Neural cell (in vitro differentiated cells): ENCODE measurements around the gene DCAF8. TPM values are rescaled to one million over a fixed set of nuclear protein-coding genes. Genes with fewer than 3 reads are reported as not detected.

Source experiments
- H2AFZ ChIP-seq: fragments of 200-600, 300-800 bp; sonication (generic), shearing (Covaris generic); 2 replicates; pipeline ENCODE4 v1.6.0; 2014; ENCODE audit warnings: low read depth, mild to moderate bottlenecking, antibody characterized with exemption, low read length, moderate library complexity
- H3F3A ChIP-seq: fragments of 200-600 bp; shearing (Covaris generic); 2 replicates; pipeline ENCODE4 v1.6.1; 2016; ENCODE audit warnings: mild to moderate bottlenecking, moderate library complexity, mixed read lengths, antibody characterized with exemption, low read length; ENCODE audit not compliant: insufficient read depth, poor library complexity, severe bottlenecking
- H3K27ac ChIP-seq: fragments of 200-600, 300-800 bp; sonication (generic), shearing (Covaris generic); 2 replicates; pipeline ENCODE4 v1.5.1; 2014; ENCODE audit warnings: mild to moderate bottlenecking, low read length, moderate library complexity
- H3K27me3 ChIP-seq: fragments of 300-800, 200-600 bp; sonication (generic), shearing (Covaris generic); 2 replicates; pipeline ENCODE4 v1.6.0; 2014; ENCODE audit warnings: mild to moderate bottlenecking, low read depth, low read length, moderate library complexity; ENCODE audit not compliant: insufficient read depth
- H3K36me3 ChIP-seq: fragments of 300-800, 200-600 bp; sonication (generic), shearing (Covaris generic); 2 replicates; pipeline ENCODE4 v1.5.1; 2014; ENCODE audit warnings: mild to moderate bottlenecking, antibody characterized with exemption, low read length, moderate library complexity; ENCODE audit not compliant: insufficient read depth
- H3K4me2 ChIP-seq: fragments of 300-800, 200-600 bp; sonication (generic), shearing (Covaris generic); 2 replicates; pipeline ENCODE4 v1.6.0; 2014; ENCODE audit warnings: mild to moderate bottlenecking, low read length
- H3K4me3 ChIP-seq: fragments of 300-800, 200-600 bp; sonication (generic), shearing (Covaris generic); 2 replicates; pipeline ENCODE4 v1.5.1; 2014; ENCODE audit warnings: mild to moderate bottlenecking, low read length, moderate library complexity
- H3K79me2 ChIP-seq: fragments of 200-600 bp; shearing (Covaris generic); replicated peaks from 2 replicates; pipeline ENCODE4 v1.6.0; 2014; ENCODE audit warnings: mild to moderate bottlenecking, low read length, moderate library complexity; ENCODE audit not compliant: insufficient read depth
- H3K9ac ChIP-seq: fragments of 300-800, 200-600 bp; sonication (generic), shearing (Covaris generic); 2 replicates; pipeline ENCODE4 v1.6.1; 2016; ENCODE audit warnings: mild to moderate bottlenecking, low read length, mixed read lengths
- H3K9me2 ChIP-seq: fragments of 200-600 bp; shearing (Covaris generic); 2 replicates; pipeline ENCODE4 v1.6.1; 2016; ENCODE audit warnings: mild to moderate bottlenecking, low read length, mixed read lengths; ENCODE audit not compliant: insufficient read depth
- H3K9me3 ChIP-seq: fragments of 200-600, 300-800 bp; sonication (generic), shearing (Covaris generic); 2 replicates; pipeline ENCODE4 v1.6.1; 2016; ENCODE audit warnings: mild to moderate bottlenecking, mixed run types, low read length, moderate library complexity, mixed read lengths
- H4K20me1 ChIP-seq: fragments of 200-600 bp; shearing (Covaris generic); 2 replicates; pipeline ENCODE4 v1.6.1; 2016; ENCODE audit warnings: mild to moderate bottlenecking, mixed run types; ENCODE audit not compliant: insufficient read depth
- EP300 ChIP-seq: fragments of 450-650 bp; conservative IDR thresholded peaks from 2 replicates; pipeline ENCODE4 v1.6.1; 2014; ENCODE audit warnings: antibody characterized with exemption, mild to moderate bottlenecking, moderate library complexity; ENCODE audit not compliant: poor library complexity, severe bottlenecking
- EZH2 ChIP-seq: fragments of 200-600, 300-800 bp; shearing (Covaris generic), sonication (generic); IDR thresholded peaks from 2 replicates; pipeline ENCODE4 v1.6.1; 2014; ENCODE audit warnings: antibody characterized with exemption, low read length, borderline replicate concordance, mild to moderate bottlenecking; ENCODE audit not compliant: insufficient read depth, poor library complexity, severe bottlenecking
- MXI1 ChIP-seq: fragments of 450-650 bp; conservative IDR thresholded peaks from 2 replicates; pipeline ENCODE4 v1.6.1; 2014; ENCODE audit warnings: antibody characterized with exemption, mild to moderate bottlenecking; ENCODE audit not compliant: poor library complexity, severe bottlenecking
- POLR2AphosphoS5 ChIP-seq: IDR thresholded peaks from 2 replicates; pipeline ENCODE4 v1.6.1; 2012
- RAD21 ChIP-seq: fragments of 450-650 bp; conservative IDR thresholded peaks from 2 replicates; pipeline ENCODE4 v1.6.1; 2014; ENCODE audit warnings: antibody characterized with exemption, mild to moderate bottlenecking, moderate library complexity
- SMC3 ChIP-seq: fragments of 450-650 bp; conservative IDR thresholded peaks from 2 replicates; pipeline ENCODE4 v1.6.1; 2014; ENCODE audit warnings: antibody characterized with exemption, mild to moderate bottlenecking, moderate library complexity; ENCODE audit not compliant: poor library complexity
- TAF1 ChIP-seq: IDR thresholded peaks from 2 replicates; pipeline ENCODE4 v1.6.1; 2012; ENCODE audit warnings: low read depth
- polyA plus RNA-seq: library from polyadenylated mRNA; depleted of rRNA; stranded (reverse); fragments of >200 nt; gene quantifications from 2 replicates; pipeline ENCODE4 v1.2.3, GENCODE V29; 2014
- TF ChIP-seq, protein P1 (sequence below): fragments of 450-650 bp; IDR thresholded peaks from 2 replicates; pipeline ENCODE4 v1.5.1; 2014; ENCODE audit warnings: antibody characterized with exemption, mild to moderate bottlenecking, moderate library complexity; ENCODE audit not compliant: poor library complexity, severe bottlenecking
- TF ChIP-seq, protein P2 (sequence below): IDR thresholded peaks from 2 replicates; pipeline ENCODE4 v1.6.1; 2012; ENCODE audit warnings: borderline replicate concordance

The DCAF8 gene
- polyA plus RNA-seq, 1 donor from 2014 or later = 153 TPM

DNA sequence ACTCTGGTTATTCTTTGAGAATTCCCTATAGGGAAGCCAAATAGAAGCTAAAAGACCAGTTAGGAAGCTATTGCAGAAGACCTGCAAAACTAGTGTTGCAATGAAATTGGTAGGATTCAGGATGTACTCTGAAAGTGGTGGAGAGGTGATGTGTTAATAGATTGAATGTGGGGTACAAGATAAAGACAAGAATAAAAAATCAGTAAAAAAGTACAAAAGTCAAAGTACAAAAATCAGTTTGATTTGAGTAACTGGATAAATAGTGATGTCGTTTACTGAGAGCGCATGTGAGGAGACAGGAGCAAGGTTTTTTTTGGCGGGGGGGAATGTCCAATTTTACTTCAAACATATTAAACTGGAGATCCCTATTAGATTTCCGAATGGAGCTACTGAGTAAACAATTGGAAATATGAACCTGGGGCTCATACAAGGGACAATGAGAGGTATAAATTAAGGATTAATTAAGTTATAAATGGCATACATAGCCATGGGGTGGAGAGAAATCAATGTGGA lies 2.5 kb upstream of the DCAF8 start:
- Histone ChIP-seq H3K9me3 (no peaks in the 10 kb centered on the region), H3K4me2 (no peak overlapping the region), H3F3A (no peaks in the 10 kb centered on the region), H3K36me3 (no peaks in the 10 kb centered on the region), H3K4me3 (no peak overlapping the region), H3K9me2 (no peaks in the 10 kb centered on the region), H3K27me3 (no peaks in the 10 kb centered on the region), H4K20me1 (no peaks in the 10 kb centered on the region), H3K9ac (no peak overlapping the region), H2AFZ (no peak overlapping the region), H3K27ac (no peak overlapping the region), H3K79me2 (peaks cover 23% of the 10 kb centered on the region)
- TF ChIP-seq, protein P1, sequence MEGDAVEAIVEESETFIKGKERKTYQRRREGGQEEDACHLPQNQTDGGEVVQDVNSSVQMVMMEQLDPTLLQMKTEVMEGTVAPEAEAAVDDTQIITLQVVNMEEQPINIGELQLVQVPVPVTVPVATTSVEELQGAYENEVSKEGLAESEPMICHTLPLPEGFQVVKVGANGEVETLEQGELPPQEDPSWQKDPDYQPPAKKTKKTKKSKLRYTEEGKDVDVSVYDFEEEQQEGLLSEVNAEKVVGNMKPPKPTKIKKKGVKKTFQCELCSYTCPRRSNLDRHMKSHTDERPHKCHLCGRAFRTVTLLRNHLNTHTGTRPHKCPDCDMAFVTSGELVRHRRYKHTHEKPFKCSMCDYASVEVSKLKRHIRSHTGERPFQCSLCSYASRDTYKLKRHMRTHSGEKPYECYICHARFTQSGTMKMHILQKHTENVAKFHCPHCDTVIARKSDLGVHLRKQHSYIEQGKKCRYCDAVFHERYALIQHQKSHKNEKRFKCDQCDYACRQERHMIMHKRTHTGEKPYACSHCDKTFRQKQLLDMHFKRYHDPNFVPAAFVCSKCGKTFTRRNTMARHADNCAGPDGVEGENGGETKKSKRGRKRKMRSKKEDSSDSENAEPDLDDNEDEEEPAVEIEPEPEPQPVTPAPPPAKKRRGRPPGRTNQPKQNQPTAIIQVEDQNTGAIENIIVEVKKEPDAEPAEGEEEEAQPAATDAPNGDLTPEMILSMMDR = no peak
- TF ChIP-seq POLR2AphosphoS5 (no peak), MXI1 (no peak), SMC3 (no peak), EP300 (no peak)
- TF ChIP-seq, protein P2, sequence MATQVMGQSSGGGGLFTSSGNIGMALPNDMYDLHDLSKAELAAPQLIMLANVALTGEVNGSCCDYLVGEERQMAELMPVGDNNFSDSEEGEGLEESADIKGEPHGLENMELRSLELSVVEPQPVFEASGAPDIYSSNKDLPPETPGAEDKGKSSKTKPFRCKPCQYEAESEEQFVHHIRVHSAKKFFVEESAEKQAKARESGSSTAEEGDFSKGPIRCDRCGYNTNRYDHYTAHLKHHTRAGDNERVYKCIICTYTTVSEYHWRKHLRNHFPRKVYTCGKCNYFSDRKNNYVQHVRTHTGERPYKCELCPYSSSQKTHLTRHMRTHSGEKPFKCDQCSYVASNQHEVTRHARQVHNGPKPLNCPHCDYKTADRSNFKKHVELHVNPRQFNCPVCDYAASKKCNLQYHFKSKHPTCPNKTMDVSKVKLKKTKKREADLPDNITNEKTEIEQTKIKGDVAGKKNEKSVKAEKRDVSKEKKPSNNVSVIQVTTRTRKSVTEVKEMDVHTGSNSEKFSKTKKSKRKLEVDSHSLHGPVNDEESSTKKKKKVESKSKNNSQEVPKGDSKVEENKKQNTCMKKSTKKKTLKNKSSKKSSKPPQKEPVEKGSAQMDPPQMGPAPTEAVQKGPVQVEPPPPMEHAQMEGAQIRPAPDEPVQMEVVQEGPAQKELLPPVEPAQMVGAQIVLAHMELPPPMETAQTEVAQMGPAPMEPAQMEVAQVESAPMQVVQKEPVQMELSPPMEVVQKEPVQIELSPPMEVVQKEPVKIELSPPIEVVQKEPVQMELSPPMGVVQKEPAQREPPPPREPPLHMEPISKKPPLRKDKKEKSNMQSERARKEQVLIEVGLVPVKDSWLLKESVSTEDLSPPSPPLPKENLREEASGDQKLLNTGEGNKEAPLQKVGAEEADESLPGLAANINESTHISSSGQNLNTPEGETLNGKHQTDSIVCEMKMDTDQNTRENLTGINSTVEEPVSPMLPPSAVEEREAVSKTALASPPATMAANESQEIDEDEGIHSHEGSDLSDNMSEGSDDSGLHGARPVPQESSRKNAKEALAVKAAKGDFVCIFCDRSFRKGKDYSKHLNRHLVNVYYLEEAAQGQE = no peak

DNA sequence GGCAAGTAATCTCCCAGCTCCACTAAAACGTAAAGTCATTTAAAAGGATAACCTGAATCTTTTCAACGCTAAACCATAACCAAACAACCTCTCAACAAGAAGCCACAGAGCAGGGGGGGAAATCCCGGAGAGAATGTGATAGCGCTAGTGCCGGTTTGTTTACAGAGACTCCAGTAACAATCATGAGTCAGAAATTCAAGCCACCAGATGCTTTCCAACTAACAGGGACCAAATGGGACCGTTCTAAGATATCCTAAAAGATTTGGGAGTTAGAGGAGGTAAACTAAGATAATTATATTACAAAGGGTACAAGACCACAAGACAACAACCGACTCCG lies 825 bp downstream of the DCAF8 start:
- H3K9me2 ChIP-seq = no peaks in the 10 kb centered on the region
- peaks cover 39% of the 10 kb centered on the region for H3K79me2 ChIP-seq
- H3K9me3 ChIP-seq = no peaks in the 10 kb centered on the region
- H3K36me3 ChIP-seq = no peaks in the 10 kb centered on the region
- no peak for TF ChIP-seq MXI1
- no peak for TF ChIP-seq EZH2
- TF ChIP-seq POLR2AphosphoS5 = no peak
- TF ChIP-seq EP300 = no peak
- no peak for TF ChIP-seq RAD21
- TF ChIP-seq, protein P1 = no peak
- TF ChIP-seq, protein P2 = no peak
- TF ChIP-seq TAF1 = no peak
- no peak for TF ChIP-seq SMC3
- no peaks in the 10 kb centered on the region for H3K27me3 ChIP-seq
- H4K20me1 ChIP-seq = no peaks in the 10 kb centered on the region
- H3K9ac ChIP-seq = peak overlapping the region; percentile 96
- H3F3A ChIP-seq = no peaks in the 10 kb centered on the region
- peak overlapping the region; percentile 99 for H3K4me2 ChIP-seq
- peak overlapping the region; percentile 78 for H2AFZ ChIP-seq
- peak overlapping the region; percentile 84 for H3K4me3 ChIP-seq
- peak overlapping the region; percentile 93 for H3K27ac ChIP-seq
